Panc1 (cell line): ENCODE measurements around the gene LRSAM1. TPM values are rescaled to one million over a fixed set of nuclear protein-coding genes. Genes with fewer than 3 reads are reported as not detected.

Experiments used
- ATAC-seq: fragments of 200-7000 bp; cut with Tn5 transposase; 2 replicates; pipeline ENCODE4 v1.9.1; 2020; ENCODE audit warnings: mild to moderate bottlenecking, moderate library complexity
- BruUV-seq: library from RNA; stranded (reverse); fragments of 400-500 nt; replicated peaks from 2 replicates; lab custom pipeline; 2021; lab: Mats Ljungman, UMichigan
- CTCF ChIA-PET: fragments of 300-600 bp; sonication (Branson Sonifier 250); formaldehyde crosslinking; loops from one replicate; lab custom pipeline; 2022; ENCODE audit warnings: antibody characterized with exemption; lab: Charles Lee
- POLR2A ChIA-PET: fragments of 300-600 bp; sonication (Branson Sonifier 250); formaldehyde crosslinking; loops from one replicate; lab custom pipeline; 2022; ENCODE audit warnings: antibody characterized with exemption; lab: Charles Lee
- DNase-seq: peaks from one replicate; pipeline ENCODE4 v3.0.0-alpha.2; 2010; ENCODE audit warnings: low read depth, low spot score
- H3K27ac ChIP-seq: 2 replicates; pipeline ENCODE4 v1.5.1; 2011; ENCODE audit warnings: mild to moderate bottlenecking, low read length, inconsistent platforms
- H3K27me3 ChIP-seq: fragments of 200-500 bp; sonication (Bioruptor generic); 2 replicates; pipeline ENCODE4 v1.6.0; 2014; ENCODE audit warnings: low read length, inconsistent platforms; ENCODE audit not compliant: control insufficient read depth, insufficient read depth
- H3K36me3 ChIP-seq: fragments of 200-500 bp; sonication (Bioruptor generic); 2 replicates; pipeline ENCODE4 v1.5.1; 2014; ENCODE audit warnings: inconsistent platforms, mild to moderate bottlenecking, low read length, moderate library complexity; ENCODE audit not compliant: control insufficient read depth, insufficient read depth
- H3K4me1 ChIP-seq: 2 replicates; pipeline ENCODE4 v1.5.1; 2011; ENCODE audit warnings: inconsistent platforms, mild to moderate bottlenecking, low read length, moderate library complexity; ENCODE audit not compliant: control insufficient read depth, insufficient read depth
- H3K4me3 ChIP-seq, 2 experiments: 2 replicates each; pipeline ENCODE4 v1.5.1; 2011 to 2012; ENCODE audit warnings: low read depth in 2 of 2, low read length in 2 of 2, mild to moderate bottlenecking in 2 of 2, inconsistent platforms in 1 of 2, moderate library complexity in 1 of 2
- H3K9me3 ChIP-seq: fragments of 200-500 bp; sonication (Bioruptor generic); 2 replicates; pipeline ENCODE4 v1.5.1; 2014; ENCODE audit warnings: low read depth, mild to moderate bottlenecking, inconsistent platforms, low read length, moderate library complexity; ENCODE audit not compliant: control insufficient read depth, insufficient read depth
- CTCF ChIP-seq: fragments of 450-650 bp; IDR thresholded peaks from 2 replicates; pipeline ENCODE4 v1.5.1; 2017; ENCODE audit warnings: mild to moderate bottlenecking
- POLR2AphosphoS5 ChIP-seq: IDR thresholded peaks from 2 replicates; pipeline ENCODE4 v1.6.1; 2012; ENCODE audit warnings: mild to moderate bottlenecking, low read depth, low read length, moderate library complexity
- REST ChIP-seq, 2 experiments: IDR thresholded peaks; 2 replicates each; pipeline ENCODE4 v1.6.1; 2011 to 2012; ENCODE audit warnings: low read depth in 2 of 2, control low read depth in 1 of 2, low read length in 1 of 2, mild to moderate bottlenecking in 1 of 2, moderate library complexity in 1 of 2; ENCODE audit not compliant: insufficient read depth in 1 of 2
- SIN3A ChIP-seq: IDR thresholded peaks from 2 replicates; pipeline ENCODE4 v1.6.1; 2012; ENCODE audit warnings: low read depth, mild to moderate bottlenecking, low read length, moderate library complexity, borderline replicate concordance; ENCODE audit not compliant: insufficient read depth
- TCF7L2 ChIP-seq: IDR thresholded peaks from 2 replicates; pipeline ENCODE4 v1.6.1; 2011; ENCODE audit warnings: mild to moderate bottlenecking, low read depth, low read length, inconsistent platforms
- in situ Hi-C: cut with HindIII; loops from 2 replicates; pipeline ENCODE4 v1.10.0; 2016; ENCODE audit warnings: low sequenced_read_pairs, low pct_unique_long_range_greater_than_20kb
- intact Hi-C: fragments of 100-400 bp; cut with micrococcal nuclease; formaldehyde crosslinking; loops from one replicate; pipeline ENCODE4 v1.10.0; 2022; ENCODE audit not compliant: unreplicated experiment
- total RNA-seq: library from RNA; stranded (reverse); gene quantifications from one replicate; pipeline ENCODE4 v1.2.1, GENCODE V29; 2021; ENCODE audit not compliant: unreplicated experiment

The LRSAM1 gene
- total RNA-seq, 1 experiment from 2014 or later, result 15.4 TPM

GRCh38 chr9:127502706-127503378 lies 51.5 kb downstream of the LRSAM1 start:
- Histone ChIP-seq H3K4me1 (peaks cover 9% of the 10 kb centered on the region; the same call in 1 of the 2 replicates), H3K4me3 (no peak overlapping the region), H3K9me3 (no peaks in the 10 kb centered on the region), H3K27ac (no peak overlapping the region), H3K36me3 (no peaks in the 10 kb centered on the region), H3K27me3 (no peaks in the 10 kb centered on the region)
- no peak for ATAC-seq
- no TSS peak for BruUV-seq
- in situ Hi-C loops (no loop called here), intact Hi-C loops (loop anchor here (5.0 kb wide), 1 partner anchor 84 kb away; no protein-coding TSS in a partner anchor)
- ChIA-PET POLR2A (no interaction called here), CTCF (no interaction called here)
- no peak for TF ChIP-seq CTCF
- TF ChIP-seq POLR2AphosphoS5, result no peak; the same call in 1 of the 2 replicates
- no peak for DNase-seq

GRCh38 chr9:127503379-127503921 lies 52.1 kb downstream of the LRSAM1 start:
- Histone ChIP-seq H3K9me3 (no peaks in the 10 kb centered on the region), H3K36me3 (no peaks in the 10 kb centered on the region), H3K4me3 (no peak overlapping the region), H3K4me1 (peaks cover 9% of the 10 kb centered on the region; the same call in 1 of the 2 replicates), H3K27me3 (no peaks in the 10 kb centered on the region), H3K27ac (no peak overlapping the region)
- intact Hi-C loops, result loop anchor here (5.0 kb wide), 1 partner anchor 84 kb away; no protein-coding TSS in a partner anchor
- no TSS peak for BruUV-seq
- ChIA-PET POLR2A (no interaction called here), CTCF (interaction anchor here (0.6 to 0.7 kb wide), 3 partner anchors 13 to 81 kb away, joined by 3 to 5 read pairs (median 4); no protein-coding TSS in a partner anchor)
- DNase-seq (no peak), ATAC-seq (no peak; the same call in 1 of the 2 replicates)
- TF ChIP-seq CTCF, result no peak
- no peak for TF ChIP-seq SIN3A
- no peak for TF ChIP-seq TCF7L2
- TF ChIP-seq POLR2AphosphoS5, result no peak
- TF ChIP-seq REST (IDR thresholded peaks at IDR 0.05; ENCODE audit: insufficient read depth in 1 of 2, low read depth in 2 of 2, low read length in 1 of 2), result no peak
- in situ Hi-C loops, result no loop called here
